ENCODE measurements around the gene COL15A1.

The COL15A1 gene

DNA sequence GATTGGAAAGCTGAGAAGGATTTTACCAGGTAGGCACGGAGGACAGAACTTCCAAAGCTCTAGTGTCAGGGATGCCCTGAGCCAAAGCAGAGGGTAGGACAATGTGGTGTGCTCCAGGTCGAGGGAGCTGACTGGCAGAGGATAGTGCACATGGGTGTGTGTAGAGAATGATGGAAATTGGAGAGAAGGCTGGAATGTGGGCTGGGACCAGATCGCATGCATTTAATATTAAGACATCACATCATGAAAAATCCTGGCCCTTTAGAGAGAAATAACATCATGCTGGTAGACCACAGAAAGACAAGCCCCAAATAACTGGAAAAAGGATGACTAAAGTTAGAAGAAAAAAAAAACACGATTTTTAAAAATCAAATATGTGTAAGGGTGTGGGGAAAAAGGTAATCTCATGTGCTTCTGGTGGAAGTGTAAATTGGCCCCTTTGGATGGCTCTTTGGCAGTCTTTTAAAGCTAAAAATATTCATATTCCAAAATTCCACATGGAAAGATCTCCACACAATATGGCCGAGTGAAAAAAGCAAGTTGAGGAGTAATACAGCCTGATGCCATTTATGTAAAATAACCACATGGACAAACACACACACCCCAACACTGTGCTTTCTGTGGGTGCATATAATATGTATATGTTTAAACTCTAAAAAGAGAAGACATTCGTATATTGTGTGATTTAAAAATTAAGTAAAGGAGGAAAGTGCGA is 94.2 kb downstream of the COL15A1 start:
- no peak for DNase-seq (ENCODE audit: low read depth)

DNA sequence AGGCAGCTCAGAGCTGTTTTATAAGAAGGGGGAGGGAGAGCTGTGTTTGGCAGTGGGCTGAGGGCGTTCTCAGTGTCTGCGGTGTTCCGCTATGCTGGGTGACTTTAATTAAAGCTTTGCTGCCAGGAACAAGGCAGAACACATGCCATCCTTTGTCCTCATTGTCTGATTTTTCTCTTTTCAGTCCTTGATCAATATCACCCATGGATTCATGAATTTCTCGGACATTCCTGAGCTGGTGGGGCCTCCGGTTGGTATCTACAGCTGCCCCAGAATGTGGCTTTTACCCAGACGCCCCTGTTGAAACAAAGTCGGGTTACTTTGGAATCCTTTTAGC is 94.7 kb downstream of the COL15A1 start:
- DNase-seq (ENCODE audit: low read depth) = no peak

DNA sequence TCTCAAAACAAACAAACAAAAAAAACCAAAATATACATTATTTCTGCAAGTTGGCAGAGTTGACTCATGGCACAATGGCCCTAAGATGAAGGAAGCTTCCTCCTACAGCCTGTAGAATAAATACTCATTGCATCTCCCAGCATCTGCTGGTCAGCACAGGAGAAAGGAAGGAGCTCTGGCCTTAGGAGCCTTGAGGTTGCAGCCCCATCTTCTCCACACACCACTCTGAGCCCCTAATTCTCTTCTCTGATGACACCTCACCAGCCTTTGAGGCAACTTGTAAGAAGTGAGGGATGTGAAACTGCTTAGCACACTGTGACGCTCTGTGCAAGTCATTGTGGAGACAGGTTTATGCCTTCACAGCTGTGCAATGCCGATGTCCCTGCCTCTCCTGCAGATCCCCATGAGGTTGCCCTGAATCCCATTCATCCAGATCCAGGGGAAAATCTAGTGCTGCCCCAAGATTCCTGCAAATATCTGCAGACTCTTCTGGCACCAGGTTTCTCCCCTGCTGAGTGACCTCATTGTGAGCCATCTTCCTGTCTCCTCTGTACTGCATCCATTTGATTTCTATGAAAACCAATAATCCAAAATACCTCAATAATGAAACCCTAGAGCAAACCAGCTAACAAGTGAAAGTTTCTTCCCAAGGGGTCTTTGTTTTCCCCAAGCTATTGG is 95.9 kb downstream of the COL15A1 start:
- DNase-seq (ENCODE audit: low read depth) = no peak

DNA sequence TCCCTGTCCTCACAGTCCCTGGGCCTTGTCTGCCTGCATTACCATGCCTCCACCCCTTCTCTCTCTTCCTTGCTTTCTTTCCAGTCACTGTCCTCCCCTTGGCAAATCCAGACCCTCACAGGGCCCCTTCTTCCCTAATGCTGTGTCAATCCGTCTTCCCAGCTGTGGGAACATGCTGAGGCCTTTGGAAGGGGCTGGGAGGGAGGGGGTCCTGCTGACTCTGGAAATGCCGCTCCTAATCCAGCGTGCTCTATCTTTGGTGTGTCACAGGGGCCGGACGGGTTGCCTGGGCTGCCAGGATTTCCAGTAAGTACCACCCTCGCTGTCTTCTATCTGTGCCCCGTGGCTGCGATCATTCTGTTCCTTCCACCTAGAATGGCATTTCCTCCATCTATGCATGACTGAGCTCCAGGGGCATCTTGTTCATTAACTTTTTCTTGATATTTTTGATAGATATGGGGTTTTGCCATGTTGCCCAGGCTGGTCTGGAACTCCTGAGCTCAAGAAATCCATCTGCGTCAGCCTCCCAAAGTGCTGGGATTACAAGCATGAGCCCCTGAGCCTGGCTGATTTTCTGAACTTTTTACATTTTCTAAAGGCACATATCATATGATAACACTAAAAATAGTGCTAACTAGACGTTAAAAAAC is 96.7 kb downstream of the COL15A1 start:
- DNase-seq (ENCODE audit: low read depth) = no peak

DNA sequence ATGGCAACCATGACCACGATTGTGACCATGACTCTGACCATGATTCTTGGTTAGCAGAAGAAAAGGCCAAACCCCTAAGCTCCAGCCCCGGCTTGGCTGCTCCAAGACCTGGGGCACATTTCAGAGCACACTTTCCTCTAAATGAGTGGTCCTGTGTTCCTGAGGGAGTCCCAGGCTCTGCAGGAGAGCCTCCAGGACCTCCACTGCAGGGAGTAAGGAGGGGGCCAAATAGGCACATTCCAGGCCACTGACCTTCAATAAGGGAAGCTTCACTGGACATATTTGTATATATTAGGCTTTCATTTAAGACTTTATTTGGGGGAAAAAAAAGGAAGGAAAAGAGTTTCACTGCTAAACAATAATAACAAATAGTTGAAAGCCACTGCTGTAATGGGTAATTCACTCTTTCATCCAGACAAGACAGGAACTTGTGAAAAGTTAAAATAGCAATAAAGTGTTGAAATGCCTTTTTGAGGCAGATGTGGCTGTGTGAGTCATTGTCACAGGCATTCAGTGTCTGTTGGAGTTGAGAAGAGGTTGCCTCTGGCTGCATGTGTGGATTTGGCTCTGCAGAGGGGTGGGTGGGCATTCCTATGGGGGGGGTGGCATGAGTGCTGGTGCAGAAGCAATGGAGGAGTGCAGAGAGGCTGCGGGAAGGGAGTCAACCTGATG is 97.3 kb downstream of the COL15A1 start:
- no peak for DNase-seq (ENCODE audit: low read depth)

DNA sequence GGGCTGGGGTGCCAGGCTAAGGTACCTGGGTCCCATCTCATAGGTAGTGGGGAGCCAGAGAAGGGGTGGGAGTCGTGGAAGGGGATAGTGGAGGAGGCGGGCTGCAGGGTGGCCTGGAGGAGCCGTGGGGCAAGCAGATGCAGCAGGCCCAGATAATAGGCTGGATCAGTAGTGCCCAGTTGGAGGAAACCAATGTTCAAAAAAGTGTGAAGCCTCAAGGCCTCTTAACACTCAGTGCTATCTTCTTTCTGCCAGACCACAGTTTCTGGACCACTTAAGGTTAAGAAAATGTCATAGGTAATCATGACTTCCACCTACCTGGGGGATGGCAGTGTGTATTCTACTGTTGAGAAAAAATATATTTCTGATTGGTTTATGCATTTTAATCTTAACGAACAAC is 97.9 kb downstream of the COL15A1 start:
- no peak for DNase-seq (ENCODE audit: low read depth)

DNA sequence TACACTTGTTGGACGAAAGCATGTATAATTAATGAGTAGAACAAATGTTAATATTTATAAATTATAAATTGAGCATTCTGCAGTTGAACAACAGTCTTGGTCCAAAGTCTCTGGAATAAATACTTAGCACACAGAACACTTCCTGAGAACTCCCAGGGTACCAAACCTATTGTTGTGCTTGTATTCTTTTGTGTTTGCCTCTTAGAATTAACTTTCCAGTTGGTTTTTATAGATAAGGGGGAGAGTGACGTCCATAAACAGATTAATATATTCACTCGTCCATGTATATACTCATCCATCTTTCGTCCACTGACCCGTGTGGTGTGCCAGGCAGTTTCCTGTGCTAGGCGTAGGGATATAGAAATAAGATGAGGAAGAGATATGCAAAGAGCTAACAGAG is 98.9 kb downstream of the COL15A1 start:
- no peak for DNase-seq (ENCODE audit: low read depth)

DNA sequence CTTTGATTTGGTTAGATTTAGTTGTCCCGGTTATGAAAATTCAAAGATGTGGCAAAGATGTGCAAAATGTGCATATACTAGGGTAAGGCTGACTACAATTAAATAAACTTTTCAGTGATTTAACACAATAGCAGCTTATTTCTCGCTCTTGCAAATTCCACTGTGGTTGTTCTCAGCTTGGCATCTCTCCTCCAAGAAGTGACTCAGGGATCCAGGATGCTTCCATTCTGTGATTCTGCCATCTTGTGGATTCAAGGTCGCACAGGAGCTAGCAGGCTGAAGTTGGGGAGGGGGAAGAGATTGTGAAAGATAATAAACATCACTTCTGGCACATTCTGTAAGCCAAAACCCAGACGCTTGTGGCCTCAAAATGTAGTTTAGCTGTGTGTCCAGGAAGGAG is 101.1 kb downstream of the COL15A1 start:
- no peak for DNase-seq (ENCODE audit: low read depth)

DNA sequence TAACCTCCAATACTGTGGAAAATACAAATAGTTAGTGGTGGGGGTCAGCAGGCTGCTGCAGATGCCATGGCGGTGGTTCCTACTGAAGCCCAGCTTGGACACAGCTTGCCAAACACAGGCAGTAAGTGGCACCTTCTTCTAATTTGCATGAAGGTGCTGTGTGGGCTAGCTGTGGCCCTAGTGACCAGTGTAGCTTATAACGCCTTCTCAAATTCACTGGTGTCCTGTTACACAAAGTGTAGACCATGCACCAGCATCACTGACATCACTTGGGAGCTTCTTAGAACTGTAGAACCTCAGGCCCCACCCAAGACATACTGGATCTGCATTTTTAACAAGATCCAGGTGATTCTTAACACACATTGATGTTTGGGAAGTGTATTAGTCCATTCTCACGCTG is 102.4 kb downstream of the COL15A1 start:
- no peak for DNase-seq (ENCODE audit: low read depth)

DNA sequence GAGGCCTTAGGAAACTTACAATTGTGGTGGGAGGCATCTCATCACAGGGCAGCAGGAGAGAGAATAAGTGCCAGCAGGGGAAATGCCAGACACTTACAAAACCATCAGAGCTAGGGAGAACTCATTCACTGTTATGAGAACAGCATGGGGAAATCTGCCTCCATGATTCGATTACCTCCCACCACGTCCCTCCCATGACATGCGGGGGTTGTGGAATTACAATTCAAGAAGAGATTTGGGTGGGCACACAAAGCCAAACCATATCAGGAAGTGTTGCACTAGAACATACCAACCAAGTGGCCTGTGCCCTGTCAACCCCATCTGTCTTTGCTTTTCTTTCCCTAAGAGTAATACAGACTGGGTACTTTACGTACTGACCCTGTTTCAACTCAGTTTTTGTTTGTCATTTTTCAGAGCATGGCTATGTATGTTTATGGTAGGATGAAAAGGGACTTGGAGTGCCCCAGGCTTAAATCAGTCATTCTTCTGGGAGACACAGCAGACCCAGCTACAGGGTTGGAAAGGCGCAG is 102.9 kb downstream of the COL15A1 start:
- DNase-seq (ENCODE audit: low read depth) = no peak

DNA sequence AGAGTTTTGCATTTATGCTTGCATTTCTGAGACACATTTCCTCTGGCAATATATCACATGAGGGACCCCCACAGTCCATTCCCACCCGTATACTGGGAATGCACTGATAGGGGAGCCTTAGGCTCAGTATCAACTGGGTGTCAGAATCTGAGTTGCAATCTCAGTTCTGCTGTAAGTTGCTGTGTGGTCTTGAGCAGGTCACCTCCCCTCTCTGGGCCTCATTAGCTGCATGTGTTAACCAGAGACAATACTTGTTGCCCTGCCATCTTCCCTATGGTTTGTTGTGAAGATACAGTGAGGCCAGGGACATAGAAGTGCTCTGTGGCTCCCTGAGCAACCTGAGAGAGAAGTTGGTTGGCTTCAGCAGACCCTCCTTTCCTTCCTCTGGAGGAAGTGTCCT is 105.5 kb downstream of the COL15A1 start:
- no peak for DNase-seq (ENCODE audit: low read depth)

DNA sequence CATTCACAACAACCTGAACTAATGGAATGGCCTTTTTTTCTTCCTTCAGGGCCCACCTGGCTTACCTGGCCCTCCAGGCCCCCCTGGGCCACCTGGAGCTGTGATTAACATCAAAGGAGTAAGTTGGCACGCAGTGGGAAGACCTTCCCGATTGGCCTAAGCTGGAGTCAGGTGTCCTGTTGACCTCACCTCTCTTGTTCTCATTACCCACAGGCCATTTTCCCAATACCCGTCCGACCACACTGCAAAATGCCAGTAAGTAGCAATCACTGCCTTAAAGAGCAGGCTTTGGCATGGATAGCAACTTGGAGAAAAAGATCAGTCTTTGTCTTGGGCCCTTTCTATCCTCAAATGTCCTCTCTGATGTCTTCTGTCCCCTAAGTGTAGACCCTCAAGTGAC is 105.9 kb downstream of the COL15A1 start:
- no peak for DNase-seq (ENCODE audit: low read depth)

DNA sequence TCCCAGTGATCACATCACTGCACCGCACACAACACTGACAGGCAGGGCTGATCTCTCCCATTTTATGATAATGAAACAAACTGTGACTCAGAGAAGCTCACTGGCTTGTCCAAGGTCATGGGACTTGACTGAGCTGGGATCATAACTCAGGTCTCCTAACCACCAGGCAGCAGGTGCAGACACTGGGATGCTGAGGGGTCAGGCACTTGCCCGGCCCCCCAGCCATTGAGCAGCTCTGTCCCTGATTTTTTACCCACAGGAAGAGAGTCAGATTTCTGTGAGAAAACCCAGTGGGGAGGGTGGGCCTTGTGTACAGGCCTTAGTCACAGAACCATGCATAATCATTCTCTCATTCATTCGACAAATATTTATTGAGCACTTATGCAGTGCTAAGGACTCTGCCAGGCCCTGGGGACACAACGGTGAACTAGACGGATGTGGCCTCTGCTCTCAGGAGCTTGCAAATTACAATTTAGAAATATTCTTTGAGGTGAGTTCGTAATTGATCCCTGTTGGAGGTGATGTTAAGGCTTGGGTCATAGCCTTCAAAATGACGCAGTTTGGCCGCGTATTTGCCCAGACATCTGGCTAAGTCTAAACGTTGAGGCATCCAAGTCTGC is 106.7 kb downstream of the COL15A1 start:
- DNase-seq (ENCODE audit: low read depth) = no peak

DNA sequence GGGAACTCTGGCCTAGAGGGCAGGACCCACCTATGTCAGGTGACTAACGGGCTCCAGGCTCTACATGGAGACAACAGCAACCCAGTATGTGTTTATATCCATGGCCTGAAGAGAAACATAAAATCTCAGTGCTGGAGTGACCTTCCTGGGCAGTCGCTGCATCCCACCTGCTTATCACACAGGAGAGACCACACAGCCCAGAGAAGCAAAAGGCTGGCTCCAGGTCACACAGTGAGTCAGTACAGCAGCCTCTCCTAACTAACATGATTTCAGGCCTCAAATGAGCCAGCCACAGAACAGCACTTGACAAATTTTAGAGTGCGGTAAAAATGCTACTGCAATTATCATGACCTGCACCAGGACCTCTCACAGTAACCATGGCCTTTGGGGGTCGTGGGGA is 107.2 kb downstream of the COL15A1 start:
- no peak for DNase-seq (ENCODE audit: low read depth)

DNA sequence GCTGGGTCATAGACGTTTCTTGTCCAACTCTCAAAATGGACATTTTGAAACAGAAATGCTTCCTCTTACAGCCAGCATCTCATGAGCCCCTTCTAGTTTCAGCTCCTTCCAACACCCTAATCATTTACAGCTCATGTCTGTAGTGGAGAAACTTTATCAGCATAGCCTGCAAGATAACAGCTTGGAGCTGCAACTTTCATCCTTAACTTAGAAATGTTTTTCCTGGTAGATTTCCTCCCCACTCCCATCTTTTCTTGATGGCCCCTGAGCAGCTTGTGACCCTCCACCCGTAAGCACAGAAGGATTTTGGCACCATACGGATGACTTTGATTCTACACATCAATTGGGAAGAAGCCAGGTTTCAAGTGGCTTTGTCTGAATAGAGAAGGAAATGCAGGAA is 107.7 kb downstream of the COL15A1 start:
- no peak for DNase-seq (ENCODE audit: low read depth)

DNA sequence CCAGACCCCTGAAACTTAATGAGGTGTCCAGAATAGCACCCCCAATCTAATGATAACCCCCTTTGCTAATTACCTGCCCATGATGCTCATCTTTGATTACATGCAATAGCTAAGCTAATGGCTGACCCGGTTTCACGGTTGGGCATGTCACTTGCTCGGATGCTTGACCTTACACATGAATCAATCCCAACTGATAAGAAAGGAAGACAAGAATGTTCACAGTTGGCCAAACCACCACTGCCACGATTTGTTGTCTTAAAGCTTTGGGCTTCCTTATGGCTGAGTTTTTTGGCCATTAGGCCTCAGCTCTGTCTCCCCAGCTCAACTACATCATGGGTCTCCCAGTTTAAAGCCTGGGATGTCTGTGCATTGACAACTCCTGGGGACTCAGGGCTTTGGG is 108.1 kb downstream of the COL15A1 start:
- no peak for DNase-seq (ENCODE audit: low read depth)

DNA sequence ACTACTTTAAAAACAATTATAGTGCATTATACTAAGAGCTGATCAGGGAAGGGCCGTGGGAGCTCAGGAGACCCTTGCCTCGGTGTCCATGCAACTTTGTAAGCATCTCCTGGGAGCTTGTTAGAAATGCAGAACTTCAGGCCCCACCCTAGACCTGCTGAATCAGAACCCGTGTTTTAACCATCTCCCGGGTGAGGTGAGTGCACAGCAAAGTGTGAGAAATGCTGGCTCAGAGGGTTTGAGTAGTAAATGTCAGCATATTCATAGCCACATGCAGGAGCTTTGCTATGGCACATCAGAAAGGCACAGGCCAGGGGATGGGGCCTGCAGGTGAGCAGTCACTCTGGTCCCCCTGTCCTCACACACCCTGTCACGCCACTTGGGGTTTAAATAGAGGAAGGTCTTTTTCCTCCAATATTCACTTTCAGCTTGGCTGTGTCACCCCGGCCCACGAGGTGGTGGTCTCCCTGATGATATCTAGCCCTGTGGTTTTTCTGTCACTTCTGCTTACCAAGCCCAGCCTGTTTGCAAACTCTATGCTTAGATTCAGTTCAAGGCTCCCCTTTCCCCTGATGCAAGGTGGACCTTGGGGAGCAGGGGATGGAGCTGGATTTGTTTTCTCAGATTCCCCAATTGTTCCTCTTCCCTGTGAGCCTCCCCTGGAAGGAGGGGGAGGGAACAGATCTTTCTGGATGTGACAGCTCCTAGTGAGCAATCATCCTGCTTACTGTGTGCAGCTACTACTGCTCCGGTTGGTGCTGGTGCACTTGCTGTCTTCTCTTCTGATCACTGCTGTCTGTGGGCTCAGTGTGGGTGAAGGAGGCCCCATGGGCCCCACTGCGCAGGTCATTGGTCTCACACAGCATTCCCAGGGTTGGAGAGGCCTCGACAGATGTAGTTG is 109.4 kb downstream of the COL15A1 start:
- no peak for DNase-seq (ENCODE audit: low read depth)

DNA sequence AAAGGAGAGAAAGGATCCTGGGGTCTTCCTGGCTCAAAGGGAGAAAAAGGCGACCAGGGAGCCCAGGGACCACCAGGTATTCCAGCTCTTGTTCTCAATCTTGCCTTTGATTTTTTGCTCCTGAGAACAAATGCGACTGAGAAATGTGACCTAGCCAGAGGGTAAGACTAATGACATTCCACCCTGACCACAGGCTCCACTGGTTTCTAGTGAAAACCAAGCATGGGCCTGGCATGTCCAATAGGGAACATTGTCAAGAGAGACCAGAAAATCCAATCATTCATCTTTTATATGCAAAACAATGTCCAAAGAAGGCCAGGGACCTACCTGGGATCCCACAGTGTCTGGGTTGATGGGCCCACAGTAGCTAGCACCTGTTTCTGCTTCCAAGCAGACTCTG is 110.9 kb downstream of the COL15A1 start:
- no peak for DNase-seq (ENCODE audit: low read depth)

DNA sequence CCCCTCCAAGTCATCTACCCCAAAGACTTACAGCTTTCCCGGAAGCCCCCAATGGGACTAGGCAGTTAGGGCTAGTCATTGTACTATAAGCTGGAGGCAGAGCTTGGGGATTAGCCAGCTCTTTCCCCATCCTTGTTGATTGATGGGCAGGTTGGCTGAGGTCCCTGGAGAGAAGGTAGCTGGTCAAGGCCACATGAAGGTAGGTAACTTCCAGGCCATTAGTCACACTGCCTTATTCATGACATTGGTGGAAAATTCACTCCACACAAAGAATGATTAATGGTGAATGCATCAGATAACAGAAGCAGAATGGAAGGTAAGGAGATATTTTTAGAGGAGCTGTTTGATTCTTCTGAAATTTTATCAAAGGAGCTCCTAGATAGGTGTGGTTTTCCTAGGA is 111.7 kb downstream of the COL15A1 start:
- no peak for DNase-seq (ENCODE audit: low read depth)

DNA sequence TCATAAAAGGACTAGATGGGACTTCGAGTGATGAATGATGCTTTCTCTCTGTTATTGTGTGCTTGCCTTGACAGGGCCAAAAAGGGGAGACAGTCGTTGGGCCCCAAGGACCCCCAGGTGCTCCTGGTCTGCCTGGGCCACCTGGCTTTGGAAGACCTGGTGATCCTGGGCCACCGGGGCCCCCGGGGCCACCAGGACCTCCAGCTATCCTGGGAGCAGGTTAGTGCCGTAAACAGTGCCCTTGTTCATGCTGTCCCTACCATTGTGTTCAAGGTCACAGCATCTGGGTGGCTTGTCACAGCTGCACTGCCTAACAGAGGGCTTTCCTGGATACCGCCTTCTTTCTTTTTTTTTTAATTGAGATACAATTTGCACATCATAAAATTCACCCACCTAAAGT is 112.5 kb downstream of the COL15A1 start:
- DNase-seq (ENCODE audit: low read depth) = no peak

All from non-pigmented ciliary epithelial cell (primary cell).